ENCODE results near the gene SAMD11. TPM values are rescaled to one million over a fixed set of nuclear protein-coding genes. Genes with fewer than 3 reads are reported as not detected.

The SAMD11 gene
- total and polyA plus RNA-seq, 2 donors from 2014 or later = 13.3 to 21.4 TPM

- intact Hi-C loops (cut with DNase I) = no loop called here
- no peak for TF ChIP-seq CTCF (IDR thresholded peaks at IDR 0.05; ENCODE audit: borderline replicate concordance, extremely low read depth, insufficient read depth)
- H3K4me3 ChIP-seq (ENCODE audit: low read length in 3 of 3) = no peak overlapping the region
- no peaks in the 10 kb centered on the region for H3K36me3 ChIP-seq (ENCODE audit: control insufficient read depth in 2 of 3, insufficient read depth in 3 of 3, low read length in 3 of 3)
- H3K9me3 ChIP-seq (ENCODE audit: control insufficient read depth in 2 of 3, insufficient read depth in 1 of 3, low read length in 3 of 3) = no peaks in the 10 kb centered on the region
- H3K4me1 ChIP-seq (ENCODE audit: control insufficient read depth in 2 of 3, insufficient read depth in 2 of 3, low read depth in 1 of 3, low read length in 3 of 3) = peaks cover 0 to 8% (median 0%) of the 10 kb centered on the region in 3 donors
- no peaks in the 10 kb centered on the region for H3K27me3 ChIP-seq (ENCODE audit: control insufficient read depth, insufficient read depth, low read length)
- FAIRE-seq (no peak), DNase-seq (no peak)
- no peak overlapping the region for H3K9ac ChIP-seq (ENCODE audit: low read length in 3 of 3)
- no peak overlapping the region for H3K27ac ChIP-seq (ENCODE audit: low read depth in 2 of 2, low read length in 2 of 2)
Observed at GRCh38 chr1:931380-932172, 7.9 kb downstream of the SAMD11 start.

- no peak overlapping the region for H3K4me3 ChIP-seq (ENCODE audit: low read length in 3 of 3)
- no peaks in the 10 kb centered on the region for H3K27me3 ChIP-seq (ENCODE audit: control insufficient read depth, insufficient read depth, low read length)
- no peak overlapping the region for H3K27ac ChIP-seq (ENCODE audit: low read depth in 2 of 2, low read length in 2 of 2)
- peaks cover 0 to 7% (median 0%) of the 10 kb centered on the region in 3 donors for H3K4me1 ChIP-seq (ENCODE audit: control insufficient read depth in 2 of 3, insufficient read depth in 2 of 3, low read depth in 1 of 3, low read length in 3 of 3)
- FAIRE-seq = no peak
- intact Hi-C loops (cut with DNase I) = no loop called here
- H3K36me3 ChIP-seq (ENCODE audit: control insufficient read depth in 2 of 3, insufficient read depth in 3 of 3, low read length in 3 of 3) = no peaks in the 10 kb centered on the region
- no peak overlapping the region for H3K9ac ChIP-seq (ENCODE audit: low read length in 3 of 3)
- peak in 1 of 5 donors; percentile 36 for DNase-seq
- TF ChIP-seq CTCF (IDR thresholded peaks at IDR 0.05; ENCODE audit: borderline replicate concordance, extremely low read depth, insufficient read depth) = no peak
- no peaks in the 10 kb centered on the region for H3K9me3 ChIP-seq (ENCODE audit: control insufficient read depth in 2 of 3, insufficient read depth in 1 of 3, low read length in 3 of 3)
Observed at GRCh38 chr1:932173-932510, 8.4 kb downstream of the SAMD11 start.

GRCh38 chr1:932776-933602, 9.3 kb downstream of the SAMD11 start:
- Histone ChIP-seq H3K4me3 (ENCODE audit: low read length in 3 of 3) (no peak overlapping the region), H3K27me3 (ENCODE audit: control insufficient read depth, insufficient read depth, low read length) (no peaks in the 10 kb centered on the region), H3K27ac (ENCODE audit: low read depth in 2 of 2, low read length in 2 of 2) (no peak overlapping the region), H3K9me3 (ENCODE audit: control insufficient read depth in 2 of 3, insufficient read depth in 1 of 3, low read length in 3 of 3) (no peaks in the 10 kb centered on the region), H3K9ac (ENCODE audit: low read length in 3 of 3) (no peak overlapping the region), H3K36me3 (ENCODE audit: control insufficient read depth in 2 of 3, insufficient read depth in 3 of 3, low read length in 3 of 3) (no peaks in the 10 kb centered on the region), H3K4me1 (ENCODE audit: control insufficient read depth in 2 of 3, insufficient read depth in 2 of 3, low read depth in 1 of 3, low read length in 3 of 3) (peaks cover 0 to 9% (median 0%) of the 10 kb centered on the region in 3 donors)
- peak in 1 of 5 donors; percentile 49 for DNase-seq
- FAIRE-seq = no peak
- intact Hi-C loops (cut with DNase I) = no loop called here
- TF ChIP-seq CTCF (IDR thresholded peaks at IDR 0.05; ENCODE audit: borderline replicate concordance, extremely low read depth, insufficient read depth) = no peak
